HG02642 (cell line): ENCODE data around the gene DHRS4.

Source experiments
- ATAC-seq: cut with Tn5 transposase; IDR thresholded peaks from one replicate; pipeline ENCODE4 v1.9.1; 2021; ENCODE audit warnings: mild to moderate bottlenecking; ENCODE audit not compliant: unreplicated experiment, poor library complexity

Gene DHRS4

DNA sequence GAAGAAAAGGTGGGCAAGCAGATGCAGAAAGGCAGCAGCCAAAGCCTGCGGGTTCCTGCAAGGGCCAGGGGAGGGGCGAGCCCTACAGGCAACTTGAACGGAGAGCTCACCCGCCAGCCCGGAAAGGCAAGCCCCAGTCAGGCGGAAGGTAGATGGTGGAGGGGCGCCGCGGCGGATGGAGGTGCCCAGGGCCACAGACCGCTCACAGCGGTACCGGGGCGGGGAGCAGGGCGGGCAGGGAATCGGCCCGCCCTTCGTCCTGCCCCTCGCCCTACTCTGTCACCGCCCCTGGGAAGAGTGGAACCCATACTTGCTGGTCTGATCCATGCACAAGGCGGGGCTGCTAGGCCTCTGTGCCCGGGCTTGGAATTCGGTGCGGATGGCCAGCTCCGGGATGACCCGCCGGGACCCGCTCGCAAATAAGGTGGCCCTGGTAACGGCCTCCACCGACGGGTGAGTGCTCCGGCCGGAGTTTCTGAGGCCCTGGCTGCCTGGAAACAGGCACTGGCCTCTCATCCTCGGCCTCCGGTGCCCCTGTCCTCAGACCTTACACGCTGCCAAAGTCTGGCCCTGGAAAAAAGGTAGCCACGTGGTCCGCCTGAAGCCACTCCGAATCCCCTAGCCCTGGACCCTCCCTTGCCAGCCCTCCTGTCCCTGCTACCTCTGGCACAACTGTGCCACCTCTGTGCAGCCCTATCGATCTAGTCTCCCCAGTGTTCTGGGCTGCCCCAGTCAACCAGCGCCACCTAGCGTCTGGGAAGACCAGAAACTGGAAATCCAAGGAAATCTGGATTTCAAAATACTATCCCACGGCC lies at the start of gene DHRS4:
Gene DHRS4, plus strand, starts transcription at position 307 of the 815 bp plus-strand sequence. Its CDS starts 19 bp downstream, at position 326.
- peak; percentile 96 for ATAC-seq

DNA sequence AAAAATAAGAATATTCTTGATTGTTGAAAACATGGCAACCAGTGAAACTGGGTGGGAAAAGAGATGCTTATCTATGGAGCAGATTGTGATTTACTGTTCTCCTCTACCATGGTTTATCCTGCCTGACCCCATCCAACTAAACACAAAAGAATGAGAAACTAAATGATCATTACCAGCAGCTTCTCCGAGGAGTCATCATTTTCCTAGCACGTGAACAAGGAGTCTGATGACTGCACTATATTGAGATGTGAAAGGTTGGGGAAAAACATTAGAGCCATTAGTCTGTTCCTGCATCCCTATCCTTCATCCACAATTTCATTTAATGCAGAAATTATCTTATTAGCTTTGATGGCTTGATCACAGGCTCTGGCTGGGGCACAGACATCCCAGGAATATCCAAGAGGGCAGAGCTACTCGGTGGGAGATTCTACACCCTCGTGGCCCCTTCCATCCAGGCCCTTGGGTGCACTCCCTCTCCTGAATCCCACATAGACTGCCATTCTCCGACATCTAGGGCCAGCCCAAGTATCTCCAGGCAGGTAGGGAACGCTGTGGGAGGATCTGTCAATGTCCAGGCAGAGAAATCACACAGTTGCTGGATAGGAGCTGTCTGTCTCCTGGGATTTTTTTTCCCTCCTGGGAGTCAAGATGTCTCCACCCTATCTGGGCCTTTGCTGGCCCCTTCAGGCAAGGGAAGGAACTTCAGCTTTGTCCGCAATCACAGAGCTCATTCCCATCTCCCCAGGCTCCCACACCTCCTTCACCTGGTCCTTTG lies 43.3 kb upstream of the DHRS4 start:
- ATAC-seq: no peak

DNA sequence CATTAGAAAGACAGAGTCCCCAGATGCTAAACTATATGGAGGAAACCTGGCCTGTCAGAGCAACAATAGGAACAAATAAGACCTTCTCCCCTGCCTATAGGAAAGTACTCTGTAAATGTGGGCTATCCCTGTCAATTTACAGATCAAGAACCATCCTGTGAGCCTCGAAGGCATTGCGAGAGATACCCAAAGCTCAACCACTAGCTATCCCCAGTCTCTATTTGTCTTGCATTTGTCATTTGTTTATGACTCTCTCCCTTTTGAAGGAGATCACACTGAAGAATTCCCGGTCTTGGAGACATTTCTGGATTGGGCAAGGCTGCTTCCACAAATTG lies 42.7 kb upstream of the DHRS4 start:
- ATAC-seq: no peak

DNA sequence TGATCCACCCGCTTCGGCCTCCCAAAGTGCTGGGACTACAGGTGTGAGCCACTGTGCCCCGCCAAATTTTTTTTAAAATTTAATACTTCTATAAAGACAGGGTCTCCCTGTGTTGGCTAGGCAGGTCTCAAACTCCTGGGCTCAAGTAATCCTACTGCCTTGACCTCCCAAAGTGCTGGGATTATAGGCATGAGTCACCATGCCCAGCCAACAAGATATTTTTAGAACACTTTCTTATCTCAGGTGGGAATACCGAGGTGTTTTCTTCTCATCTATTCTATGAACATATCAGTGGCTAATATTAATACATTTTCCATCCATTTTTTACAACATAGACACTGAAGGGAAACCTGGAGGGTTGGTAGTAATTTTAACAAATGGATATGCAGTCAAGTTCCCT lies 38.0 kb upstream of the DHRS4 start:
- ATAC-seq: no peak

DNA sequence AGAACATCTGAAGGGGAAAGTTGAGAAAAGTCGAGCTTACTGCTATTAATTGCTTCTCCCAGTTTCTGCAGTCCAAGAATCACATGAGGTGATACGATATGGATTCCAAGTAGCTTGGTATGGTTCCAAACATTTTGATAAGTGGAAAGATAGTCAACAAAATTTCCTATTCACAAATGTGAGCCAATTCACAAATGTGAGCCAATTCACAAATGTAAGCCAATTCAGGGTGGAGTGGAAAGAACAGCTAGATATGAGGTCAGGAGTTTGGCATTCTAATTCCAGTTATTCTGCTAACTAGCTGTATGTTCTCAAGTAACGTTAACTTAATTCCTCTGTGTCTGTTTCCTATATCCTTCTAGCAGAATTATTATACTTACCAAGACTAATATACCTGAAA lies 37.6 kb upstream of the DHRS4 start:
- no peak for ATAC-seq

DNA sequence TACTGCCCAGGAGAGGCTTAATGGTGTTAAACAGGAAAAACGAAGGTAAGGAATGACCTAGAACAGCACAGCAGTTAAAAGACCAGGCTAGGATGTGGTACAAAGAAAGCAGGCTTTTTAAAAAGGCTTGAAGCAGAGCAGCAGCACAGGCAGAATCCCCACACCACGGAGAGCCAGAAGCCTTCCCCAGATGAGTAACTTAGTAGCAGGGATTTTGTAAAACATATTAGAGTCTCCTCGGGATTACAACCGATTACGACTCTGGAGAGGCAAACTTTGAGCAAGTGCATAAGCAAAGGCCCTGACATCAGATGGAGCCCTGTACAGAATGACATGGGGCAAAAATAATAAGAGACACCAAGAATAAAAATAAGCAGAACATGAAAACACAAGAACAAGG lies 37.1 kb upstream of the DHRS4 start:
- no peak for ATAC-seq

DNA sequence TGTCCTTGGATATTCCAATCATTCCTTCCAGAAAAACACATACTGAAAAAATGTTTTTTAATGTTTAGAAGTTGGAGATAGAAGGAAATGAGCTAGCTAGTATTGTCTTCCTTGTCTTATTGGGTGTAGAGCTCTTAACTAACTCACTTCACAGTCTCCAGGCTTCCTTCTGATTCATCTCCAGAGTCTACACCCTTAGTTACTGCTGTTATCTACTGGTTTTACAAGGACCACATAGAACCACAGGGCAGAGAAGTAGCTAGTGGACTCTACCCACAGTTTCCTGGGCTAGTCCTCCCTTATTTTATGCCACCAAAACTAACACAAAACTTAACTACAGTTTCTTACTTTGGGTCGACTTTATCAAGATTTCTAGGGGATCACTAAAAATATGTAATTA lies 31.0 kb upstream of the DHRS4 start:
- ATAC-seq: no peak

DNA sequence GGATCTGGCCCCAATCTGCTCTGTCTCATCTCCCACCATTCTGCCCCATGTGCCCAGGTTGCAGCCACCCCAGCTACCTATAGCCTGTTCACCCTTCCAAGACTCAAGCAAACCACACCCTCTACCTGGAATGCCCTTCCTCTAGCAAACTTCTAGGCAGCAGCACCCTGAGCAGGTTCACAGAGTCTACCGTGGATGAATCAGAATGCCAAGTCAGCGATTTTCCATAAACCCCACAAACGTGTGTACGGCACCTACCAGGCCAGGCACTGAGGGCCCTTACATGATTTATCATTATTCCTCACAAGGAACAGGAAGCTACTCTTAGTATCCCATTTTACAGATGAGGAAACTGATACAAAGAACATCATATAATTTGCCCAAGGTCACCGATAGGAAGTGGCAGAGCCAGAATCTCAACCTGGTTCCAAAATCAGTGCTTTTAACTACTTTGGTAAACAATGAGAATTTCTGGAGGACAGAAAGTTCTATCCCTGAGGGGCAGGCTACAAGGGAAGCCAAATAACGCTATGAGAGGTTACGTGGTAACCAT lies 28.0 kb upstream of the DHRS4 start:
- no peak for ATAC-seq

DNA sequence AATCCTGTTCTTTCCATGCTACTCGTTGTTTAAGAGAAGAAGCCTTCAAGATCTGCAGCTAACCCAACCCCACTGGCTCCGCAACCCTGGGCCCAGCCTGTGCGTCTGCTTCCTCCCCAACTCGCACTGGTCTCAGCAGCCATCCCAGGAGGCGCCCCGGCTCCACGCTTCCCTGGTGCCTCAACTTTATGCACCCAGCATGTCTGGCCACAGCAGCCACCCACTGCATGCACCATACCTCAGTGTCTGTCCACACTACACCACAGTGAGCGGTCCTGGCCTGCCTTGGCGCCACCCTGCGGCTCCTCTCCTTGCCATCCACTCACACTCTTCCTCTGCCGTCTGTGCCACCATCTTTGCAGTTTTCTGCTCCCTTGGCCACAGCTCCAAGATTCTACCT lies 27.0 kb upstream of the DHRS4 start:
- no peak for ATAC-seq

DNA sequence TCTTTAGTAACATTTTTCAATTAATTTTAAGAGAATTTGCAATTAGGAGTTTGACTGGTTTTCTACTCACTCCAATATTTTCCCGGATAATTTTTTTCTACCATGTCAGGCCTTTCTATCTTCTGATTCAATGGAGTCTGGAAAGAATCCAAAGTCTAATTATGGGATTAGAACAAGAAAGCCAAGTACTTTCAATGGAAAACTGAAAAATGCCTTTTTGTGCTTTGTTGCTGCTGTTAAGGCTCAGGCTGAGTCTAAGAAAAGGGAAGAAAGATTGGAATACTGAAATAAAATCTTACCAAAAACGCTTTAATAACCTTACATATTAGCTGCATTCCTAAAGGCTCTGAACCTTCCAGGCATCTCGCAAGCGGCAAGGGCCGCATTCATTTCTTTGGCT lies 24.4 kb upstream of the DHRS4 start:
- no peak for ATAC-seq

DNA sequence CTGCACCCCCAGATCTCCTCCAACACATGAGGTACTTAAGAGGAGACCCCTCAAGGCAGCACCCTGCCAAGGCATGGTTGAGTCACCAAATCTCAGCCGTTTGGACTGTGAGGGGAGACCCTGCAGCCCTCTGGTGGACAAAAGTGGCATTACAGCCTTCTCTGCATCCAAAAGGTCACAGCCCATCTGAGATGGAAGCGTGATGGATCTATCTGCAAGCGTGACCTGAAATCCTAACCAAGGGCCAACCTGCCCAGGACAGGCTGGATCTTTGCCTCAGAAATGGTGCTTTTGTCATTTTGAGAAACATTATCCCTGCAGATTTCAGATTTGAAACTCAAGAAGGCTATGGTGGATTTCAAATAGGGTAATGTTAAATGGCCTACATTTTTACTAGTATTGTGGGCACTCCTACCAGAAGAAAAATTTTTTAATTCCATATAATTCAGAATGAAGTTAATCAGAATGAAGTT lies 23.7 kb upstream of the DHRS4 start:
- peak; percentile 71 for ATAC-seq

DNA sequence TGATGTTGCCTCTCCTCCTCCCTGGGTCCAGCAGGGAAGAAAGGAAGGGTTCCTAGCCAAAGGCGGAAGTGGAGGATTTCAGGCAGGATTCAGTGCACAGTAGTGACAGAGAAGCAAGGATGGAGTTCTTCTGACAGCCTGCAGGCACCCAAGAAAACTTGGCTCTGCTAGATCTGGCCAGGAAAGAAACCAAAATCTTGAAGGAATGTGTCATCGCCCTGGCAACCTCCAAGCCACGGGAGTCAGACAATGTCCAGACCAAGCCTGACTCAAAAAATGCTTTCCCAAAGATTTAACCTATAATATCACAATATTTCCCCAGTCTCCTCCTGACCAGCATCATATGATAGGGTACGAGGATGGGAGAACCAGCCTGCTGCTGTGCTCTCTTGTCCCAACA lies 22.8 kb upstream of the DHRS4 start:
- ATAC-seq: no peak

DNA sequence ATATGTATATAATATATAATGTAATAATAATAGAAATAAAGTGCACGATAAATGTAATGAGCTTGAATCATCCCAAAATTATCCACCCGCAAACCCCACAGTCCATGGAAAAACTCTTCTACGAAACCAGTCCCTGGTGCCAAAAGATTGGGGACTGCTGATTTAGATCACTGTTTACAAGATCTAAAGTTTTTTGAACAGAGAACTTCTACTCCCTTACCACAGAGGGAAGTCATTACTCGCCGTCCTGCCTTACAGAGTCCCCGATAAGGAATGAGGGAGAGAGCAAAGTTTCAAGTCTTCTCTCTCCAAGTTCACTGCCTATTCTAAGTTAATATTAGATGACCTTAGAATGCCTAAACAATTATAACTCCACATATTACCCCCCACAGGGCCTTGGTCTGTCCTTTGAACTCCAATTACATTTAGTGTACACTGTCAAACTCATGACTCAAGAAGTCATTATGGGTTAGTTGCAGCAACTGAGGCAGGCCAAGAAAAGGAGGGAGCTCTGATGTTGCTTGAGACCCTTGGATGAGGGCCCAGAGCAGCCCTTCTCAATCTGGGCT lies 21.8 kb upstream of the DHRS4 start:
- no peak for ATAC-seq

DNA sequence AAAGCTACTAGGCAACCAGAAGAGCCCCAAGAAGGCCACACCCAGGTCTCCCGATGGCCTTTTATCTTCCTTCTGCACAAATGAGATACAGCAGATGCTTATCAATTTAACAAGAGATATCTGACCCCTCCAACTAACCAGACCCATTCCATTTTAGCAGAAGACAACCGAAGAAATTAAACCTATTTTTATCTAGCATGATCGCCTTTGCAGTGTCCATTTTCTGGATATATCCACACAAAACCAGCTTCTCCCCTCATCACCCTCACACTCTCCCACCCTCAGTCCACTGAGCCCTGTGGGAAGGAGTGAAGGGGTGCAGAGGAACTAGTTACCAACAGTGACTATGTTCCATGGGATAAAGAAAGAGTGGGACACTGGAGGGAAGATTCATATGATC lies 20.9 kb upstream of the DHRS4 start:
- ATAC-seq: no peak

DNA sequence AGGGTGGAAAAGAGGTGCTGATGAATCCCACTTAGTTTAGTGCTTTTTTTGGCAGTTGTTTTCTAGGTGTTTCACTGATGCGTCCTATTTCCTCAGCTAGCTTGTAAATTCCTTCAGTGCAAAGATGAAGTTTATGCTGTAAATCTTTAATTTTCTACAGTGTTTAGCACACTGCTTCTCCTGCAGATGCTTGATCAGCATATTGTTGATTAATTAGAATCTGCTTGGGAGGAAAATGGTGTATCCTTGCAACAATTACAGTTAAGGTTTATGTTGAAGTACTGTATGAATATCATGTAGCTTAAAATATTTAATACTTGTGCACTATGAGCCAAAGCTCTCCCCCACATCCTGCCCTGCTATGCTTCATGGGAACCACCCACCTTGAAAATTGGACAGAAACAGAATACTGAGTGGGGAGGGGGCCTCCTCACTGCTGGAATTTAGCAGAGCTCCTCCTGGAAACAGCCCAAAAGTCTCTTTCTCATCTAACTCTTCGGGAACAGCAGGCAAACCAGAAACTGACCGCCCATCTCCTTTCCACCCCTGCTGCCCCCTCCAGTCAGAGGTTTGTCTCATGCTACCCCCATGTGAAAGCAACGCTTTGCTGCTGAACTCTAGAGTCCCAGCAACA lies 20.3 kb upstream of the DHRS4 start:
- ATAC-seq: no peak

DNA sequence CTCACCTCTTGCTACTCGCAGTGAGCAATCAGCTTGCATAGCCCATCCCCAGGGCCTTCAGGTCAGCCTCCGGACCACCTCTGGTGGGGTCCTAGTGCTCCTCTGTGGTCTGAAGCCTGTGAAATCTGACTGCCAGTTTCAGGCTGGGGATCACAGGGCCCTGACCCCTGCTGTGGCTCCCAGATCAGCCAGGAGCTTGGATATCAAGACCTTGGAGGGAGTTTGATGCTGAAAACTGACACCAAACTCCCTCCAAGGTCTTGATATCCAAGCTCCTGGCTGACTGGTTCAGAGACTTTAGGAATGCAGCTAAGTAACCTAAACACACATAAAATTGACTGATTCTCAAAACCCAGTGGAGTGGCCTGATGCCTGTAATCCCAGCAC lies 19.8 kb upstream of the DHRS4 start:
- no peak for ATAC-seq

DNA sequence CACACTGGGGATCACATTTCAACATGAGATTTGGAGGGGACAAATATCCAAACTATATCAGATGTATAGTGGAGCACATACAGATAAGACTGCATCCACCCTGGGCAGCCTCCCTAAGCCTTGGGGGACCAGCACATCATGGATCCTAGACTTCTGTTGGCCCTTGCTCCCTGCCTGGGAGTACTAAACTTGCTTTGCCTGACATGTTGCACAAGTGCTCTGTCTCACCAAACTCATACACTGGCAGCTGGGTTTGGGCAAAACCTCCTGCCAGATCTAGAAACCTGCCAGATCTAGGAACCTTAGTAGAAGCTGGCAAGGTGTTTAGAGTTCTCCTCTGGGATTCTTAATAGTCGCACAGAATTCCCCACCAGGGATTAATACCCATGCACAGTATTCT lies 18.4 kb upstream of the DHRS4 start:
- ATAC-seq: no peak

DNA sequence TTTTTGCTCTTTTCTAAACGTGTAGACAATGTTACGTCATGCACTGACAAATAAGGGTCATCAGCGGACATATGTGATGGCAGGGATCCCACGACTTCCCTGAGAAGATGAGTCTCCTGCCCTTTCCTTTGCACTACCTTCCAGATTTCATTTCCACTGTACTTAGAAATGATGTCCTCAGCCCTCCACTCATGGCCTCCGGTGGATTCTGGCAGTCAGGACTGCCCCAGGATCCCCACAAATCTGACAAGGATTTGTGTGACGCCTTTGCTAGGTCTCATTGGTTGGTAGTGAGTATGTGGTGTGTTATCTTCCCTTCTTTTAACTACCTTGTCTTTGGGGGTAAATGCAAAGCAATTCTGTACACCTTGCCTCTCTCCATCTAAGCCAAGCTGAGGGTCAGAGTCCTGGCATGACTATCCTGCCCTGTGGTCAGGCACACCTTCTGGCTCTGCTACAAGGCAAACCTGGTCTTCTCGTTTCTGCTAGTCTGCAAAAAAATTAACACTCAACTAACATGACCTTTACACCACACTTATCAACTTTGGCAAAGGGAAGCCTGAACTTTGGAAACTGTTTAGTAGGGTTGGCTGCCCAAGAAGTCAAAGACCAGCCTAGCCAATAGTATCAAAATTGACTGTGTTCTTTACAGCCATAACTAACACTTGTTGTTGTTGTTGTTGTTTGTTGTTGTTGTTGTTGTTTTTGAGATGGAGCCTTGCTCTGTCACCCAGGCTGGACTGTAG lies 17.3 kb upstream of the DHRS4 start:
- ATAC-seq: no peak

DNA sequence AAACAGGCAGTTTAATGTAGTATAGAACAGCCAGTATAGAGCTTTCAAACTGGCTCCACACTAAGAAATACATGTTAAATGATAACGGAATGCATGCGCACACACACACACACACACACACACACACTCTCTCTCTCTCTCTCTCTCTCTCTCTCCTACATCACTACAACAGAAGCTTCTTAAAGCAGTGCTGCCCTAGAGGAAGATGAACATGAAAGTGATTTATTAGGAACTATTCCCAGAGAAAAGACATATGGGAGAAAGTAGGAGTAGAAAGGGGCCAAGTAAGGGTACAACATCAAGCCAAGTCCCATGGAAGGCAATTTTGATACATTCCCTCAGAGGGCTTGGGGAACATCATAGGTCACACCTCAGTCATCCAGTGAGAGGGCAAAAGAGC lies 16.4 kb upstream of the DHRS4 start:
- no peak for ATAC-seq

DNA sequence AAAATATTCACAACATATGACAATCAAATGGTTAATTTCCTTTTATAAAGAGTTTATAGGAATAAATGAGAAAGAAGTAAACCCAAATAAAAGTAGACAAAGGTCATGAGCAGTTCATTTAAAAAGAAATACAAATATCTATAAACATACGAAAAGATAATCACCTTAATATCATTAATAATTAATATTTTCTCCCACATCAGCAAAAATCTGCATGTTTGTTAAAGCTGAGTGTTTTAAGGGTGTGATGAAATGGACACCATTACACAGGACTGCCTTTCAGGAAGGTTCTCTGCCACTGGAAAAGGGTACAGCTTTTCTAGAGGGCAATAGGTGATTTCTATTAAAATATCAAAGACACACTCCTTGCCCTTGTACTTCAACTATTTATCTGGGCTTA lies 14.7 kb upstream of the DHRS4 start:
- ATAC-seq: no peak
